HG02981 (cell line): Measurements from ENCODE around the gene RABGGTA.

Source experiments
- ATAC-seq: cut with Tn5 transposase; IDR thresholded peaks from one replicate; pipeline ENCODE4 v1.9.1; 2021; ENCODE audit warnings: mild to moderate bottlenecking, moderate library complexity; ENCODE audit not compliant: unreplicated experiment

The RABGGTA gene

GRCh38 chr14:24279301-24280186 lies 8.1 kb upstream of the RABGGTA start:
- no peak for ATAC-seq

DNA sequence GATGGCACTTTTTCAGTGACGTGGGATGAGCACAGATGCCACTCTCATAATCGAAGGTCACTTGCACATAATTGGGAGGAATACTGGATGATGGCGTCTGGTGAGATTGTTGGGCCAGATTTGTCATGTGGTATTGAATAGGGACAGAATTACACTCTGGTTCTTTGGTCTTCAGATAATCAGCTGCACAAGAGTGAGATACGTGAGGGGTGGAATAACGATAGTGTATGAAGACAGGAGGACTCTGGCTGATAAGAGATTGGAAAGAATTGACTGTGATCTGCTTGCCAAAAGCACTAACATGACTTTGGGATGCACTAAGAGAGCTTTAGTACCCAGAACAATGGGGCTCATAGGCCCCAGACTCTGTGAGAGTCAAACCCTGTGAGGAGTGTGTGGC lies 7.0 kb upstream of the RABGGTA start:
- ATAC-seq: no peak

- no peak for ATAC-seq
Measured at GRCh38 chr14:24277606-24278321, 6.4 kb upstream of the RABGGTA start.

DNA sequence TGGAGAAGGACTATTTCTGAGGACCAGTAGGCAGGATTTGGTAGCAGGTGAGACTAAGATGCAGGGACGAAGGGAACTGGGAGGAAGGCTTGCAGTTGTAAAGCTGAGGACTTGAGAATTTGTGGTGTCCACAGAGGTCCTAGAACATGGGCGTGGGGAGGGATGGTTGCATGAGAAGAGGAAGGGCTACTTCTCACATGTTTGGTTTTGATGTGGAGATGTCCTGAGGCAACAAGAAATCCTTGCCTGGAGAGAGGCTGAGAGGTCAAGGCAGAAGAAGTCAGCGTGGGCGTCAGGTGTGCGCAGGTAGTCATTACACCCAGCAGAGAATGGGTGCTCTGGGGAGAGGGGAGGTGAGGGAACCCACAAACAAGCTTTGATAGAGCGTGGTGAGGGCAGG lies 5.7 kb upstream of the RABGGTA start:
- no peak for ATAC-seq

GRCh38 chr14:24274101-24274543 lies 2.7 kb upstream of the RABGGTA start:
- peak; percentile 43 for ATAC-seq

- no peak for ATAC-seq
Measured at GRCh38 chr14:24273422-24273998, 2.1 kb upstream of the RABGGTA start.

- no peak for ATAC-seq
Measured at GRCh38 chr14:24272467-24272866, 1.1 kb upstream of the RABGGTA start.

DNA sequence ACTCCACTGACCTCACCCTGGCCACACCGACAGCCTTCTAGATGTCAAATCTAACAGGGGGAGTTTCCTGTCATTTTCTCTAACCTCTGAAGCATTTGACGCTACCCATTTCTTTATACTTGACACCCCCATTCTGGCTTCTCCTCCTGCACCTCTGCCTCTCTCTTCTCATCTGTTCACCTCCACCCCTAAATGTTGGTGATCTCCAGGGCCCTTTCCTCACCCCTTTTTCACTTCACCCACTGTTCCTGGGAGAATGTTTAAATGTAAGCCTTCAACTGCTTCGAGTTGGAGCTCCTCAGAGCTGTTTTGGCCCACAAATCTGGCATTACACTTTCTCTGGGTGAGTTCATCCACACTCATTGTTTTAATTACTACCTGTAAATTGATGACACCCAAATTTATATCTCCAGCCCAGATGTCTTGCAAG lies 452 bp upstream of the RABGGTA start:
- ATAC-seq: no peak

- ATAC-seq: peak; percentile 1
Measured at GRCh38 chr14:24270537-24271133, 762 bp downstream of the RABGGTA start.

DNA sequence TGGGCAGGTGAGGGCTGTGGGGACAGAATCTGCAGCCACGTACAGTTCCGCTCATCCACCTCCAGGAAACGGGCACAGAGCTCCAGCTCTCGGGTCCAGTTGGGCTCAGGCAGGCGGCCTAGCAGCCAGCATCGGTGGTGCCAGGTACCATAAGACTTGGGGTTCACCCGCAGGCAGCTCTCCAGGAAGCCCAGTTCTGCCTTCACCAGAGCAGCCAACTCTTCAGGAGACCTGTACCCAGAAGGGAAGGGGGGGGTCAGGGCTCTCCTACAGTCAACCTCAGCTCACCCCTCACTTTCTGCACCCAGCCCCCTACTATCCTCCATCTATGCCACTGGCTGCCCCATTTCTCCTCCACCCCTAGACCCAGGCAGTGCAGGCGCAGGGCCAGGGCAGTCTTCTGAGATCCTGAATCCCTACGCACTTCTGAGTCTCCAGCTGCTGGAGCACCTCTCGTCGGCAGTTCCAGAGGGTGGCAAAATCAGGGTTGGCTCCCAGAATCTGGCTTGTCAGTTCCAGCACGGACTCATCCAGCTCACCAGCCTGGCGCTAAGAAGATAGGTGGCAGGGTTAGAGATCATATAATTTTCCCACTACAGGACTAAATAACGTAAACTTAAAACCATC lies 1.4 kb downstream of the RABGGTA start:
- ATAC-seq: no peak

DNA sequence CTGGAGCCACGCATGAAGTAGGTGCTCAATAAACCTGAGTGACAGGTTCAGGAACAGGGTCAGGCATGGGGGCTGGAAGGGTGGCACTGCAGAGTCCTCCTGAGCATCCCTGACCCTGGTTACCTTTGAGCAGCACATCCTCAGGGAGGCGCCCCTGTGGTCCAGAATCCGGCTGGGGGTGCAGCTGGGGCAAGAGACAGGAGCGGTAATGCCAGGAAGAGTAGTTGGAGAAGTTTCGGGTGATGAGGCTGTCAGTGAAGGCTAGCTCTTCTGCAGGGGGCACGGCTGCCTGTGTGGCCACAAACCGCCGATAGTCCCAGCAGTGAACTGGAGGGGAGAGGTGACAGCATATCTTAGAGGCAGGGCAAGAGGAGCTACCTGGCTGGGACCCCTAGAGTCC lies 2.0 kb downstream of the RABGGTA start:
- no peak for ATAC-seq

- ATAC-seq: no peak
Measured at GRCh38 chr14:24268225-24268624, 3.2 kb downstream of the RABGGTA start.

DNA sequence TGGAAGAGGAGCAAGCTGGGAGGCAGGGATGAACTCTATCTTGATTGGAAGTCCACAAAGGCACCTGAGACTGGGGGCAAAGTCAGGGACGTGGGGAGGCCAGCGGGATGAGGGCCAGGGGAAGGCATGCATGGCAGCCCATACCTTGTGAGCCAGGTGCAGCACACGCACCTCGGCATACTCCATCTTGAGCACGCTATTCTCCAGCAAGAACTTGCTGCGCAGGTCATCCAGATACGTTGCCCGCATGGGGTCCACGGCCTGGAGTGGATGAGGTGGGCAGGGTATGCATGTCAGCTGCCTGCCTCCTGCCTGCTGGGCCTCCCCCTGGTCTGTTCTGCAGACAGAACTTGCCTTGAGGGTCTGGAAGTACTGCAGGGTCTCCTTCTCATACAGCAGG lies 3.9 kb downstream of the RABGGTA start:
- ATAC-seq: no peak

GRCh38 chr14:24266344-24267244 lies 4.8 kb downstream of the RABGGTA start:
- ATAC-seq: no peak

DNA sequence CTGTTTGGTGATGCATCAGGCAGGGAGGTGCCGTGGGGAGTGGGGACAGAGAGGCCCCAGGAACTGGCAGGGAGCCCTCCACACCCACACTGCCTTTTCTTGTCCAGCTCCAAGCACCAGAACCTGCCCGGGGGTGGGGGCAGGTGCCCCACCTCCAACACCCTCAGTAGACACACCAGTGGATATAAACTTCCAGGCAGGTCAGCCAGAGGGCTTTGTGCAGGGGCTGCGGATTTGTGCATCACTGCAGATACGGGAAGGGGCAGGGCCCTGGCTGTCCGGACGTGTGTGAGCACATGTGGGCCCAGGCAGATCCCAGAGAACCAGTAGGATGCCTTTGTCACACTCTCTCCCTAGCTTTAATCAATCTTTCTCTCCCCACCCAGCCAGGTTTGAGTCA lies 7.1 kb downstream of the RABGGTA start:
- ATAC-seq: no peak

GRCh38 chr14:24263848-24264247 lies 7.5 kb downstream of the RABGGTA start:
- no peak for ATAC-seq

DNA sequence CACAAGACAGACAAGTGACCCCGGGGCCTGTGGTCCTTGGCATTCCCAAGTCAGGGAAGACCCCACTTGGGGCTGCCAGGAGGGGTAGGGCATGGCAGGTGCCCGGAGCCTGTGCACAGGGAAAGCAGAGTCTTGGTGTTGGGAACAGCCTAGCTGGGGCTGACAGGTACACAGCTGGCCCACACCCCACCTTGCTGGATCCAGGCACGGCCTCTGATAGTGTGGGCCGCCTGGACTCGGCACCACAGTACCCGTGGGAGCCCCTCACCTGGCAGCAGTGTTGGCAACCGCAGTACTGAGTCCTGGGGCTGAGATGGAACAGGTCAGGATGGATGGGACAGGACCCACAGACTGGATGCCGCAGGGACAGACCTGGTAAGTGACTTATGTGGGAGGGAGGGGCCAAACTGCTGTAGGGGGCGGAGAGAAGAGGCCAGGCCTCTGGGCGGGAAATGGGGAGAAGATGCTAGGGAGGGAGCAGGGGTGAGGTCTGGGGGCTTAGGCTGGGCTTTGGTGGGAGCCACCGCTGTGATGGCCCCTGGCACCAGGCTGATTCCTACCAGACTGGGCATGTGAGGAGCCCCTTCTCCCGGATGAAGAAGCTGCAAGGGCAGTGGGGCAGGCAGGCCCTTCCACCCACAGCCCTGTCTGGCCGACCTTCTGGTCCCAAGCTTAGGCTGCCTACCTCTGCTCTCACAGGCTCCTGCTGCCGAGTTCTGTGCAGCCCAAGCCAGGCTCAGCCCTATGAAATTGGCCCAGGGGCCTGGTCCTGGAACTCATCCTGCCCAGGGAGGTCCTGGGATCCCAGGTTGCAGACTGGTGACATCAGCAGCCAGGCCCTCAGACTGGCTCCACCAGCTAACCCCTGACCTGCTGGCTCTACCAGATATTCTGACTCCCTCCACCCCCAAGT lies 8.3 kb downstream of the RABGGTA start, which contains the start of gene TGM1:
TGM1 (minus strand) TSS at position 357 of the 913 bp plus-strand sequence. CDS start 825 bp downstream, outside the sequence.
- ATAC-seq: no peak

DNA sequence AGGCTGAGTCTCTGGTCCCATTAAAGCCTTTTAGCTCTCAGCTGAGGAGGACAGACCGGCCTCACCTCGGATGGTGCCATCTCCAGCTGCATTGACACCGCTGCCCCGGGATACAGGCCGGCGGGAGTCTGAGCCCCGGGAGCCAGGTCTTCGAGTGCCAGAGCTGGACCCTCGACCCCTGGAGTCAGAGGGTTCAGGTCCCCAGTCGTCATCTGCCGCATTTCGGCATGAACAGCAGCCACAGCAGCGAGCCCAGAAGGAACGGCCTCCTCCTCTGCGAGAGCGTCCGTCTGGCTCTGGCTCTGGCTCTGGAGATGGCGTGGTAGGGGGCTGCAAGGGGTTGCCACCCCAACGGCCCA lies 9.4 kb downstream of the RABGGTA start:
- ATAC-seq: no peak
